ENCODE data around the gene UBTF.
"Not testable (repeated sequence)": the region's sequence is repeated elsewhere in the genome, so short reads cannot be mapped to it uniquely, and the experiment has no call there.

Gene UBTF

GRCh38 chr17:44241106-44241624 lies 21.7 kb upstream of the UBTF start:
- DNase-seq (ENCODE audit: low read depth), result no peak

GRCh38 chr17:44237886-44238285 lies 18.4 kb upstream of the UBTF start:
- not testable (repeated sequence) for DNase-seq (ENCODE audit: low read depth)

GRCh38 chr17:44236444-44236991 lies 17.0 kb upstream of the UBTF start:
- no peak for DNase-seq (ENCODE audit: low read depth)

- no peak for DNase-seq (ENCODE audit: low read depth)
Observed at GRCh38 chr17:44235583-44235936, 16.1 kb upstream of the UBTF start.

GRCh38 chr17:44233582-44233981 lies 14.1 kb upstream of the UBTF start:
- DNase-seq (ENCODE audit: low read depth), result no peak

GRCh38 chr17:44232061-44232460 lies 12.6 kb upstream of the UBTF start:
- DNase-seq (ENCODE audit: low read depth), result no peak

- no peak for DNase-seq (ENCODE audit: low read depth)
Observed at GRCh38 chr17:44230140-44230539, 10.7 kb upstream of the UBTF start.

GRCh38 chr17:44229090-44229489 lies 9.6 kb upstream of the UBTF start:
- DNase-seq (ENCODE audit: low read depth), result no peak

GRCh38 chr17:44223541-44224071 lies 4.1 kb upstream of the UBTF start:
- DNase-seq (ENCODE audit: low read depth), result peak; percentile 78

GRCh38 chr17:44222112-44222869 lies 2.8 kb upstream of the UBTF start:
- DNase-seq (ENCODE audit: low read depth), result no peak

GRCh38 chr17:44221862-44222111 lies 2.3 kb upstream of the UBTF start:
- no peak for DNase-seq (ENCODE audit: low read depth)

- no peak for DNase-seq (ENCODE audit: low read depth)
Observed at GRCh38 chr17:44221084-44221861, 1.8 kb upstream of the UBTF start.

GRCh38 chr17:44220213-44221083 lies 973 bp upstream of the UBTF start:
- DNase-seq (ENCODE audit: low read depth), result no peak

- no peak for DNase-seq (ENCODE audit: low read depth)
Observed at GRCh38 chr17:44219108-44219615, 313 bp downstream of the UBTF start.

- DNase-seq (ENCODE audit: low read depth), result peak; percentile 81
Observed at GRCh38 chr17:44218344-44219107, 949 bp downstream of the UBTF start.

GRCh38 chr17:44217738-44218343 lies 1.6 kb downstream of the UBTF start:
- no peak for DNase-seq (ENCODE audit: low read depth)

GRCh38 chr17:44216694-44217093 lies 2.8 kb downstream of the UBTF start:
- DNase-seq (ENCODE audit: low read depth), result no peak

- DNase-seq (ENCODE audit: low read depth), result no peak
Observed at GRCh38 chr17:44216173-44216572, 3.3 kb downstream of the UBTF start.

GRCh38 chr17:44214896-44215295 lies 4.6 kb downstream of the UBTF start:
- no peak for DNase-seq (ENCODE audit: low read depth)

GRCh38 chr17:44214230-44214494 lies 5.3 kb downstream of the UBTF start:
- no peak for DNase-seq (ENCODE audit: low read depth)
